Adrenal gland (tissue), 12 donors: ENCODE measurements around the gene CCDC33. TPM values are rescaled to one million over a fixed set of nuclear protein-coding genes. Genes with fewer than 3 reads are reported as not detected.

Experiments
- DNase-seq, 7 donors: peaks; one replicate each; pipeline ENCODE4 v3.0.0-alpha.2; 2019 to 2020
- H3K27ac ChIP-seq, 5 donors: fragments of 200-600 bp; sonication (generic) in 4 of 5; 1 replicate in 3 of 5; 2 replicates in 2 of 5; pipeline versions ENCODE4 v1.5.1 to v1.8.0; 2016 to 2020; ENCODE audit warnings: mild to moderate bottlenecking in 1 of 5
- H3K27me3 ChIP-seq: fragments of 200-600 bp; 2 replicates; pipeline ENCODE4 v1.8.0; 2021
- H3K36me3 ChIP-seq, 2 donors: fragments of 200-600 bp; replicated peaks in 1 of 2; 1 replicate in 1 of 2; 2 replicates in 1 of 2; pipeline versions ENCODE4 v1.5.1 to v1.8.0; 2018 to 2022
- H3K4me1 ChIP-seq, 2 donors: fragments of 200-600 bp; replicated peaks in 1 of 2; 1 replicate in 1 of 2; 2 replicates in 1 of 2; pipeline versions ENCODE4 v1.5.1 to v1.8.0; 2018 to 2021
- H3K4me3 ChIP-seq, 4 donors: fragments of 200-600 bp; sonication (generic) in 3 of 4; one replicate each; pipeline ENCODE4 v1.5.1; 2016 to 2018
- H3K9me3 ChIP-seq, 3 donors: fragments of 200-600 bp; sonication (generic) in 1 of 3; replicated peaks in 1 of 3; 1 replicate in 2 of 3; 2 replicates in 1 of 3; pipeline versions ENCODE4 v1.5.1 to v1.8.0; 2016 to 2021
- POLR2A ChIP-seq, 2 donors: fragments of 450-650 bp; IDR thresholded peaks; one replicate each; pipeline ENCODE4 v1.6.1; 2017; ENCODE audit warnings: antibody characterized with exemption in 2 of 2, mild to moderate bottlenecking in 2 of 2, moderate library complexity in 1 of 2
- WGBS, 4 donors: extraction: QIAGEN DNeasy Blood & Tissue Kit in 2 of 4; methylation state at CpG; one replicate each; pipeline versions ENCODE4 v1.1.5 to v1.1.7; 2013 to 2017; 5-methylcytosine and 5-hydroxymethylcytosine counted together
- intact Hi-C, 2 donors: fragments of 100-400 bp; cut with DNase I; formaldehyde crosslinking; loops; one replicate each; pipeline versions ENCODE4 v1.14.1 to v1.15.0; 2022 to 2023
- polyA plus RNA-seq, 3 donors: library from polyadenylated mRNA; stranded (reverse); fragments of 200-250 nt in 2 of 3; fragments of 350-450 nt in 1 of 3; fragmentation: Illumina TruSeq in 1 of 3; extraction: RNeasy Lipid Tissue Mini Kit (QIAGEN cat#74804) in 1 of 3; gene quantifications; one replicate each; pipeline ENCODE4 v1.2.3, GENCODE V29; 2013 to 2014
- total RNA-seq, 9 donors: library from RNA; depleted of rRNA in 4 of 9; stranded (reverse); fragments of >200 nt in 4 of 9; fragments of 120-200 nt in 1 of 9; fragmentation: NEBNext Ultra II Directional in 1 of 9; extraction: Animal tissue kit (Norgen Biotek cat#: 25700) in 1 of 9; gene quantifications; one replicate each; pipeline versions ENCODE4 v1.1.0 to v1.2.4, GENCODE V29; 2013 to 2023
- TF ChIP-seq, protein P1 (sequence below), 6 experiments: fragments of 450-650 bp in 4 of 6; fragments of 200-600 bp in 2 of 6; sonication (generic) in 1 of 6; IDR thresholded peaks; 1 replicate in 5 of 6; 2 replicates in 1 of 6; pipeline versions ENCODE4 v1.5.1 to v1.8.0; 2016 to 2021; ENCODE audit warnings: antibody characterized with exemption in 6 of 6, mild to moderate bottlenecking in 2 of 6, moderate library complexity in 1 of 6
- donor health status: healthy with polysubstance abuse.
- donor health status: Bipolar disorder and iron deficiency.
- donor health status: DM: yes; HTN: yes; CAD: no.
- donor health status: DM: no; HTN: no; CAD: no.
- donor health status: DM: no; HTN: no; CAD: no.
- donor health status: DM: yes; HTN: yes; CAD: no.

CCDC33 gene
- total and polyA plus RNA-seq, 12 donors, result 0.11 to 1.1 (median 0.30) TPM; not detected in 3

- H3K4me3 ChIP-seq, result no peak overlapping the region
- WGBS, 4 donors, result 69 to 80% (median 73%) methylated on average over 6 to 10 of the region's 10 CpGs
- H3K27me3 ChIP-seq, result no peaks in the 10 kb centered on the region
- DNase-seq, result no peak
- H3K27ac ChIP-seq, result peak overlapping the region in 2 of 5 donors; percentile 70 to 88
- intact Hi-C loops, result no loop called here
- no peaks in the 10 kb centered on the region for H3K36me3 ChIP-seq
- no peaks in the 10 kb centered on the region for H3K9me3 ChIP-seq
- TF ChIP-seq POLR2A (IDR thresholded peaks at IDR 0.05), result no peak
- TF ChIP-seq, protein P1, sequence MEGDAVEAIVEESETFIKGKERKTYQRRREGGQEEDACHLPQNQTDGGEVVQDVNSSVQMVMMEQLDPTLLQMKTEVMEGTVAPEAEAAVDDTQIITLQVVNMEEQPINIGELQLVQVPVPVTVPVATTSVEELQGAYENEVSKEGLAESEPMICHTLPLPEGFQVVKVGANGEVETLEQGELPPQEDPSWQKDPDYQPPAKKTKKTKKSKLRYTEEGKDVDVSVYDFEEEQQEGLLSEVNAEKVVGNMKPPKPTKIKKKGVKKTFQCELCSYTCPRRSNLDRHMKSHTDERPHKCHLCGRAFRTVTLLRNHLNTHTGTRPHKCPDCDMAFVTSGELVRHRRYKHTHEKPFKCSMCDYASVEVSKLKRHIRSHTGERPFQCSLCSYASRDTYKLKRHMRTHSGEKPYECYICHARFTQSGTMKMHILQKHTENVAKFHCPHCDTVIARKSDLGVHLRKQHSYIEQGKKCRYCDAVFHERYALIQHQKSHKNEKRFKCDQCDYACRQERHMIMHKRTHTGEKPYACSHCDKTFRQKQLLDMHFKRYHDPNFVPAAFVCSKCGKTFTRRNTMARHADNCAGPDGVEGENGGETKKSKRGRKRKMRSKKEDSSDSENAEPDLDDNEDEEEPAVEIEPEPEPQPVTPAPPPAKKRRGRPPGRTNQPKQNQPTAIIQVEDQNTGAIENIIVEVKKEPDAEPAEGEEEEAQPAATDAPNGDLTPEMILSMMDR (IDR thresholded peaks at IDR 0.05), result no peak
- H3K4me1 ChIP-seq, result peaks cover 12 to 18% of the 10 kb centered on the region in 2 donors
Observed at GRCh38 chr15:74328331-74329056, 92.4 kb downstream of the CCDC33 start.

GRCh38 chr15:74330861-74331408 lies 94.8 kb downstream of the CCDC33 start:
- H3K27ac ChIP-seq, result no peak overlapping the region
- WGBS, 4 donors, result 82 to 95% (median 91%) methylated on average over 8 to 11 of the region's 11 CpGs
- no peaks in the 10 kb centered on the region for H3K27me3 ChIP-seq
- intact Hi-C loops, result no loop called here
- no peaks in the 10 kb centered on the region for H3K36me3 ChIP-seq
- no peak for DNase-seq
- no peak overlapping the region for H3K4me3 ChIP-seq
- H3K4me1 ChIP-seq, result peaks cover 12% of the 10 kb centered on the region in 2 donors
- no peaks in the 10 kb centered on the region for H3K9me3 ChIP-seq
- no peak for TF ChIP-seq POLR2A (IDR thresholded peaks at IDR 0.05)
- TF ChIP-seq, protein P1 (IDR thresholded peaks at IDR 0.05), result no peak

- DNase-seq, result no peak
- TF ChIP-seq POLR2A (IDR thresholded peaks at IDR 0.05), result no peak
- TF ChIP-seq, protein P1 (IDR thresholded peaks at IDR 0.05), result no peak
- no peaks in the 10 kb centered on the region for H3K9me3 ChIP-seq
- 93 to 100% (median 95%) methylated on average over 3 of the region's 3 CpGs for WGBS, 4 donors
- no peak overlapping the region for H3K27ac ChIP-seq
- H3K27me3 ChIP-seq, result no peaks in the 10 kb centered on the region
- intact Hi-C loops, result no loop called here
- H3K4me3 ChIP-seq, result no peak overlapping the region
- no peaks in the 10 kb centered on the region for H3K36me3 ChIP-seq
- H3K4me1 ChIP-seq, result peaks cover 4 to 5% of the 10 kb centered on the region in 2 donors
Observed at GRCh38 chr15:74332011-74332410, 95.9 kb downstream of the CCDC33 start.

DNA sequence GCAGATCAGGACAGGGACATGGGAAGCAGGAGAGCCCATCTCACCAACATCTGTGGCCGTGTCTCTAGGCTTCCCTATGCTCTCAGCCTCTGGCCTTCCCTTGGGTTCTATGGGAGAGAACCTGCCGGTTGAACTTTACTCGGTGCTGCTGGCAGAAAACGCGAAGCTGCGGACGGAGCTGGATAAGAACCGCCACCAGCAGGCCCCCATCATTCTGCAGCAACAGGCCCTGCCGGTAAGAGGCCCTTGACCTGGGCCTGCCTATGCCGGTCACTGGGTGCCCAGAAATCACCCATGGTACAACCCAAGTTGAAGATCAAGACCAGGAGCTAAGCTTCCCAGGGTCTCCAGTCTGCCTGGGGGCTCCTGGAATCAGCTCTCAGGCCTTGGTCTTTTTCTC lies 96.5 kb downstream of the CCDC33 start:
- Histone ChIP-seq H3K27ac (no peak overlapping the region), H3K27me3 (no peaks in the 10 kb centered on the region), H3K36me3 (no peaks in the 10 kb centered on the region), H3K4me3 (no peak overlapping the region), H3K4me1 (peaks cover 0 to 2% of the 10 kb centered on the region in 2 donors), H3K9me3 (no peaks in the 10 kb centered on the region)
- 87 to 94% (median 92%) methylated on average over 7 to 10 of the region's 10 CpGs for WGBS, 4 donors
- intact Hi-C loops, result no loop called here
- TF ChIP-seq POLR2A (IDR thresholded peaks at IDR 0.05), result no peak
- TF ChIP-seq, protein P1 (IDR thresholded peaks at IDR 0.05), result no peak
- no peak for DNase-seq
